Suprapubic skin (tissue), 3 donors: ENCODE results near the gene ZNF283.

Experiments
- POLR2A ChIP-seq, 2 donors: fragments of 450-650 bp; IDR thresholded peaks; one replicate each; pipeline ENCODE4 v1.6.1; 2017; ENCODE audit warnings: antibody characterized with exemption in 2 of 2, mild to moderate bottlenecking in 2 of 2, moderate library complexity in 2 of 2
- TF ChIP-seq, protein P1 (sequence below), 2 donors: fragments of 200-600 bp in 1 of 2; fragments of 450-650 bp in 1 of 2; sonication (generic) in 1 of 2; IDR thresholded peaks; one replicate each; pipeline ENCODE4 v1.5.1; 2016 to 2019; ENCODE audit warnings: antibody characterized with exemption in 2 of 2, mild to moderate bottlenecking in 1 of 2, moderate library complexity in 1 of 2

DNA sequence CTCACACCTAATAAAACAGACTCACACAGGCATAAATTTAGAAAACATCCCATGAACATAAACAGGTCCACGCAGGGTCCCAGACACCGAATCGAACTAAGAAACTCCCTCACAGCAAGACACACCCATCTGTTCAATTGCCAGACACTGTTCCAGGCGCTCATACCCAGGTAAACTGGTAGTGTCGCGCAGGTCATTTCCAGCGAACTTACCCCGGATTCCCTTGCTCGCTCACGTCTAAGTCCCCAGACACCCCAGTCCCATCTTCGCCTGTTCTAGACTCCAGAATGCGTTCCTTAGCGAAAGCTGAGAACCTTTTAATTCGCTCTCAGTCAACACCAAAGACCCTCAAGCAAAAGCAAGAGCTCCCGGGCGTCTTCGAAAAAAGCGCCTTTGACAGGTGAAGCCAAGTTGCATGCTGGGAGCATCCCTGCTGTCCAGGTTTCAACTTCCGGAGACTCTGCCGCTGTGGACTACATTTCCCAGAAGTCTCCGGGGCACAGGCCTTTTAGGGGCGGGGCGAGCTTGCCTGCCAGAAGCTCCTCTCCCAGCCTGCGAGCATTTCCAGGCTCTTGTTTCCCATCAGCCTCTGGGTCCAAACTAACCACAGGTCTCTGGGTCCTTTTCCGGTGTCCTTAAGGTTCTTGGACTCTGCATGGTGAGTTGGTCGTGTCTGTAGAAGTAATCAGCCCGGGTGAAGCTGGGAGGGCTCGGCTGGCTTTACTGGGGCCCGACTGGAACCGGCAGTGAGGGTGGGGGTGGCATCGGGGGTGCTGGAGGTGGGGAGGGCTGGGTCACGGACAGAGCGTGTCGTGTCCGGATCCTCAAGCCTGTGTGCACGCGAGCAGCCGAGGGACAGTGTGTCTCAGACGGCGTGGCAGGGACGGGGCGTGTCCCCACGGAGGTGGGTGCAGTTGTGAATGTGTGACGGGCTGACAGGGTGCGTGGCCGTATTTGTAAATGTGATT, at the start of gene ZNF283:
- TF ChIP-seq, protein P1, sequence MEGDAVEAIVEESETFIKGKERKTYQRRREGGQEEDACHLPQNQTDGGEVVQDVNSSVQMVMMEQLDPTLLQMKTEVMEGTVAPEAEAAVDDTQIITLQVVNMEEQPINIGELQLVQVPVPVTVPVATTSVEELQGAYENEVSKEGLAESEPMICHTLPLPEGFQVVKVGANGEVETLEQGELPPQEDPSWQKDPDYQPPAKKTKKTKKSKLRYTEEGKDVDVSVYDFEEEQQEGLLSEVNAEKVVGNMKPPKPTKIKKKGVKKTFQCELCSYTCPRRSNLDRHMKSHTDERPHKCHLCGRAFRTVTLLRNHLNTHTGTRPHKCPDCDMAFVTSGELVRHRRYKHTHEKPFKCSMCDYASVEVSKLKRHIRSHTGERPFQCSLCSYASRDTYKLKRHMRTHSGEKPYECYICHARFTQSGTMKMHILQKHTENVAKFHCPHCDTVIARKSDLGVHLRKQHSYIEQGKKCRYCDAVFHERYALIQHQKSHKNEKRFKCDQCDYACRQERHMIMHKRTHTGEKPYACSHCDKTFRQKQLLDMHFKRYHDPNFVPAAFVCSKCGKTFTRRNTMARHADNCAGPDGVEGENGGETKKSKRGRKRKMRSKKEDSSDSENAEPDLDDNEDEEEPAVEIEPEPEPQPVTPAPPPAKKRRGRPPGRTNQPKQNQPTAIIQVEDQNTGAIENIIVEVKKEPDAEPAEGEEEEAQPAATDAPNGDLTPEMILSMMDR (IDR thresholded peaks at IDR 0.05) = no peak
- no peak for TF ChIP-seq POLR2A (IDR thresholded peaks at IDR 0.05)
